Gastrocnemius medialis (tissue), 4 donors: ENCODE data around the gene CASK.

Experiments
- CTCF ChIP-seq, 5 experiments: fragments of 450-650 bp in 3 of 5; fragments of 200-600 bp in 2 of 5; sonication (generic) in 2 of 5; IDR thresholded peaks in 4 of 5; conservative IDR thresholded peaks in 1 of 5; 1 replicate in 4 of 5; 2 replicates in 1 of 5; pipeline ENCODE4 v1.5.1; 2016 to 2019; ENCODE audit warnings: antibody characterized with exemption in 5 of 5, mild to moderate bottlenecking in 3 of 5, moderate library complexity in 3 of 5
- POLR2A ChIP-seq, 2 donors: fragments of 450-650 bp; IDR thresholded peaks; one replicate each; pipeline ENCODE4 v1.6.1; 2017; ENCODE audit warnings: antibody characterized with exemption in 2 of 2, mild to moderate bottlenecking in 2 of 2, moderate library complexity in 2 of 2

- TF ChIP-seq POLR2A (IDR thresholded peaks at IDR 0.05) (no peak), CTCF (IDR thresholded peaks at IDR 0.05 in 4 of 5, conservative IDR thresholded peaks at IDR 0.05 in 1 of 5) (no peak)
These were observed 10.2 kb upstream of the CASK start for GRCh38 chrX:41933546-41933945.
